Ovary (tissue), 9 donors: Measurements from ENCODE around the gene SKIC8. TPM values are rescaled to one million over a fixed set of nuclear protein-coding genes. Genes with fewer than 3 reads are reported as not detected.

Experiments used
- DNase-seq, 5 donors: peaks; one replicate each; pipeline ENCODE4 v3.0.0-alpha.2; 2019 to 2020
- H3K27ac ChIP-seq, 2 donors: fragments of 200-600 bp; one replicate each; pipeline versions ENCODE4 v1.5.1 to v1.8.0; 2019 to 2022
- H3K27me3 ChIP-seq: fragments of 200-600 bp; one replicate; pipeline ENCODE4 v1.8.0; 2022
- H3K36me3 ChIP-seq: fragments of 200-600 bp; sonication (generic); one replicate; pipeline ENCODE4 v1.5.1; 2019
- H3K4me1 ChIP-seq: one replicate; pipeline ENCODE4 v1.8.1; 2013; ENCODE audit warnings: mild to moderate bottlenecking, moderate library complexity; ENCODE audit not compliant: insufficient read depth
- H3K4me3 ChIP-seq: fragments of 200-600 bp; sonication (generic); one replicate; pipeline ENCODE4 v1.5.1; 2017
- H3K9me3 ChIP-seq, 2 donors: fragments of 200-600 bp in 1 of 2; sonication (generic) in 1 of 2; one replicate each; pipeline versions ENCODE4 v1.5.1 to v1.8.1; 2013 to 2019; ENCODE audit warnings: mild to moderate bottlenecking in 1 of 2, moderate library complexity in 1 of 2
- EP300 ChIP-seq: sonication (generic); formaldehyde crosslinking; IDR thresholded peaks from one replicate; pipeline ENCODE4 v1.6.1; 2017; ENCODE audit warnings: antibody characterized with exemption
- POLR2A ChIP-seq: fragments of 450-650 bp; IDR thresholded peaks from one replicate; pipeline ENCODE4 v1.6.1; 2017; ENCODE audit warnings: antibody characterized with exemption, mild to moderate bottlenecking, moderate library complexity
- WGBS, 3 donors: extraction: QIAGEN DNeasy Blood & Tissue Kit in 1 of 3; methylation state at CpG; one replicate each; pipeline versions ENCODE4 v1.1.5 to v1.1.7; 2013 to 2017; 5-methylcytosine and 5-hydroxymethylcytosine counted together
- intact Hi-C, 4 donors: fragments of 100-400 bp; cut with DNase I; formaldehyde crosslinking; loops; one replicate each; pipeline versions ENCODE4 v1.11.0 to v1.15.1; 2022 to 2023
- polyA plus RNA-seq, 2 donors: library from polyadenylated mRNA; stranded (reverse); fragments of 200-250 nt in 1 of 2; fragments of 350-450 nt in 1 of 2; fragmentation: Illumina TruSeq in 1 of 2; extraction: RNeasy Lipid Tissue Mini Kit (QIAGEN cat#74804) in 1 of 2; gene quantifications; one replicate each; pipeline ENCODE4 v1.2.3, GENCODE V29; 2013 to 2014
- total RNA-seq, 7 donors: library from RNA; depleted of rRNA in 2 of 7; stranded (reverse); fragments of >200 nt in 2 of 7; fragmentation: NEBNext Ultra II Directional in 3 of 7; extraction: Animal tissue kit (Norgen Biotek cat#: 25700) in 3 of 7; gene quantifications; one replicate each; pipeline versions ENCODE4 v1.1.0 to v1.2.4, GENCODE V29; 2016 to 2023
- TF ChIP-seq, protein P1 (sequence below), 3 donors: fragments of 450-650 bp in 2 of 3; fragments of 200-600 bp in 1 of 3; IDR thresholded peaks; one replicate each; pipeline versions ENCODE4 v1.5.1 to v1.8.0; 2016 to 2022; ENCODE audit warnings: antibody characterized with exemption in 3 of 3, mild to moderate bottlenecking in 1 of 3
- donor health status: DM: no; HTN: no; CAD: no; lungs with moderate emphysema.
- donor health status: DM: no; HTN: no; CAD: no.
- donor health status: Bipolar disorder and iron deficiency.
- donor health status: DM: yes; HTN: yes; CAD: no.
- donor health status: DM: no; HTN: no; CAD: no.
- donor health status: DM: yes; HTN: yes; CAD: no.

SKIC8 gene
- total and polyA plus RNA-seq, 9 donors = 38.1 to 63.5 (median 50.8) TPM

DNA sequence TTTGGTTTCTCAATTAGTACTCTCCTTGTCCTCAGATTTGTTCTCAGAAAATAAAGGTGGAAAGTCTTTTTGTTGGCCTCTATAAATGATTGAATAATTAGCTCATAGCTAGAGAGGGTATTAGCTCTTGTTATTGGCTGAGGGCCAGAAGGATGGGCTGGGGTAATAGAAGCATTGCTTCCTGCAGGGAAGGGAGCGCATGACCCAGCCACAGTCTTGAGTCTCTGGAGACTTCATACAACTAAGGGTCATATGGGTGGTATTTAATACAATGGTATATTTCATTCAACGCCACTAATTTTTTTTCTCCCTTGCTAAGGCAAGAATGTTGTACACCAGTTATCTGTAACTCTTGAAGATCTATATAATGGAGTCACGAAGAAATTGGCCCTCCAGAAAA is 26.6 kb downstream of the SKIC8 start:
- WGBS, 3 donors = 93 to 96% (median 94%) methylated on average over 3 of the region's 3 CpGs
- H3K36me3 ChIP-seq = no peaks in the 10 kb centered on the region
- no peaks in the 10 kb centered on the region for H3K9me3 ChIP-seq
- no peaks in the 10 kb centered on the region for H3K4me1 ChIP-seq
- no peaks in the 10 kb centered on the region for H3K27me3 ChIP-seq
- intact Hi-C loops = no loop called here
- H3K4me3 ChIP-seq = no peak overlapping the region
- no peak for DNase-seq
- TF ChIP-seq EP300 = no peak
- H3K27ac ChIP-seq = no peak overlapping the region

DNA sequence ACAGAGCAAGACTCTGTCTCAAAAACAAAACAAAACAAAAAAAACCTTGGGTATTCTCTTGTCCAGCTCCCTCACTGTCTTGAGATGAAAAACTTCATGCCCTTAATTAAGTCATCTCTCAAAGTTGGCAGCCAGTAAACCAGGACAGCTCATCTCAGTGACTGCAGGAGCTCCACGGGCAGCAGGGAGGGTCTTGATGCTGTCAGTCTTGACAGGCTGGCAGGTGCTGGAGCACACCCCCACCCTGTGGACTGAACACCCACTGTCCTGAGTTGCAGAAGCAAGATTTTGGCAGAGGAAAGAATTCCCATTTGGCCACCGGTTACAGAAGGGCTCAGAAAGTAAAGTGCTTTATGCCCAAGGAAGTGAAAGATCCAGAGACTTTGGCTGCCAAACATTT is 27.1 kb downstream of the SKIC8 start:
- H3K4me1 ChIP-seq = no peaks in the 10 kb centered on the region

DNA sequence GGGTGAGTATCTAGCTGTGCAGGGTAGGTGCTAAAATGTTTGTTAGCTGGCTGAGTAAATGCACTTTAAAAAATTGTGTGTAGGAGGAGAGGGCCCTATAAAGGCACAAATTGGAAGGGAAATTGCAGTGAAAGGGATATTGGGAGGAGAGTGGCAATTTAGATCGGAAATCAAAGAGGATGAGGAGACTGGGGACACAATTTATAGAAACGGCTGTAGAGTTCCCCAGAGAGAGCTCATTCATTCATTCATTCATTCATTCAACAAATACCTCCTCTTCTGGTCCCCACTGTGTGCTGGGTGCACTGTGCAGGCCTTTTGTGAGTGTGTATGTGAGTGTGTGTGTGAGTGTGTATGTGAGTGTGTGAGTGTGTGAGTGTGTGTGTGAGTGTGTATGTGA is 32.6 kb downstream of the SKIC8 start:
- WGBS, 3 donors = 70 to 80% (median 72%) methylated on average over 2 of the region's 2 CpGs
- Histone ChIP-seq H3K27me3 (no peaks in the 10 kb centered on the region), H3K27ac (no peak overlapping the region), H3K9me3 (no peaks in the 10 kb centered on the region), H3K4me3 (no peak overlapping the region), H3K4me1 (peaks cover 6% of the 10 kb centered on the region), H3K36me3 (no peaks in the 10 kb centered on the region)
- TF ChIP-seq POLR2A (no peak), EP300 (no peak)
- TF ChIP-seq, protein P1, sequence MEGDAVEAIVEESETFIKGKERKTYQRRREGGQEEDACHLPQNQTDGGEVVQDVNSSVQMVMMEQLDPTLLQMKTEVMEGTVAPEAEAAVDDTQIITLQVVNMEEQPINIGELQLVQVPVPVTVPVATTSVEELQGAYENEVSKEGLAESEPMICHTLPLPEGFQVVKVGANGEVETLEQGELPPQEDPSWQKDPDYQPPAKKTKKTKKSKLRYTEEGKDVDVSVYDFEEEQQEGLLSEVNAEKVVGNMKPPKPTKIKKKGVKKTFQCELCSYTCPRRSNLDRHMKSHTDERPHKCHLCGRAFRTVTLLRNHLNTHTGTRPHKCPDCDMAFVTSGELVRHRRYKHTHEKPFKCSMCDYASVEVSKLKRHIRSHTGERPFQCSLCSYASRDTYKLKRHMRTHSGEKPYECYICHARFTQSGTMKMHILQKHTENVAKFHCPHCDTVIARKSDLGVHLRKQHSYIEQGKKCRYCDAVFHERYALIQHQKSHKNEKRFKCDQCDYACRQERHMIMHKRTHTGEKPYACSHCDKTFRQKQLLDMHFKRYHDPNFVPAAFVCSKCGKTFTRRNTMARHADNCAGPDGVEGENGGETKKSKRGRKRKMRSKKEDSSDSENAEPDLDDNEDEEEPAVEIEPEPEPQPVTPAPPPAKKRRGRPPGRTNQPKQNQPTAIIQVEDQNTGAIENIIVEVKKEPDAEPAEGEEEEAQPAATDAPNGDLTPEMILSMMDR (IDR thresholded peaks at IDR 0.05) = no peak
- no peak for DNase-seq
- intact Hi-C loops = no loop called here

More for the DNA sequence above, 27.1 kb downstream of the SKIC8 start:
- WGBS, 3 donors = 69 to 79% (median 74%) methylated on average over 2 of the region's 2 CpGs
- Histone ChIP-seq H3K27ac (no peak overlapping the region), H3K9me3 (no peaks in the 10 kb centered on the region), H3K4me3 (no peak overlapping the region), H3K36me3 (no peaks in the 10 kb centered on the region), H3K27me3 (no peaks in the 10 kb centered on the region)
- intact Hi-C loops = no loop called here
- TF ChIP-seq, protein P1 (IDR thresholded peaks at IDR 0.05) = no peak
- TF ChIP-seq POLR2A (no peak), EP300 (no peak)
- DNase-seq = no peak

DNA sequence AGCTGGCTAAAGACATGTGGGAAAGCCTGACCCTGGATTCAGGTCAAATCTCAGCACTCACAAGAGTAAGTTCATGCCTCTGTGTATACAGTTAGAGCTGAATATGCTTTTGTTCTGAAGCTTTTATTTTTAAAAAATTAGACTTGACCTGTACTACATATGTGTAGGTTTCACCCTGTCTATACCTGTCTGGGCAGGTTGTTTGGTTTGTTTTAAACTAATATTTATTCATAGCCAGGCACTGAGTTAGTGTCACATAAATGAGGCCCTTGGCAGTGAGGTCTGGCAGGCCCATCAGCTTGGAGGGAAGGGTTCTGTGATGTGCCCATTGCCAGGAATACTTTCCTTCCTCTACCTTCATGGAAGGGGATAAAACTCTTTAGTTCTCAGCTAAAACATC is 33.2 kb downstream of the SKIC8 start:
- intact Hi-C loops = no loop called here
- H3K27ac ChIP-seq = no peak overlapping the region
- H3K36me3 ChIP-seq = no peaks in the 10 kb centered on the region
- no peaks in the 10 kb centered on the region for H3K27me3 ChIP-seq
- TF ChIP-seq EP300 = no peak
- TF ChIP-seq, protein P1 (IDR thresholded peaks at IDR 0.05) = no peak
- TF ChIP-seq POLR2A = no peak
- H3K4me1 ChIP-seq = peaks cover 6% of the 10 kb centered on the region
- H3K9me3 ChIP-seq = no peaks in the 10 kb centered on the region
- DNase-seq = no peak
- no peak overlapping the region for H3K4me3 ChIP-seq

DNA sequence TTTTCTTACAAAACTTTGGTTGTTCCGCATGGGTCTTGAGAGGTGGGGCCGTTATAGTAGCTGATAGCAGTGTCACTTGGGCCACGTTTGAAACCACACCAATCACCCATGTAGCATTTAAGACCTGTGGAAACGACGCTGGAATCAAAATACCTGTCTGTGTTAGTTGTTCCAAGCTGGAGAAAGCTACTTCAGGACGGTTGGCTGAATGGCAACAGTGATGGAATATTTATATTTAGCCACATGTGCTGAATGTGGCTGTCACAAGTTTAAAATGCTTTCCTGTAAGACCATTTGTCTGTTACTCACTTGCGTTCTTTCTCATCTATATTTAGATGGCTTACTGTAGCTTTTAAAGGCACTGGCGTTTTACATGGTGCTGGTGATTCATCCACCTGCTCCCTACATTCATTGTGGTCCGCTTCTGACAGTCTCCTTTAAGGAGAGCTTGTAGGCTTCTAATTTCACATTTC is 33.6 kb downstream of the SKIC8 start:
- no peak for TF ChIP-seq POLR2A
- TF ChIP-seq EP300 = no peak
- TF ChIP-seq, protein P1 (IDR thresholded peaks at IDR 0.05) = no peak
- H3K4me3 ChIP-seq = no peak overlapping the region

More for the DNA sequence above, 33.6 kb downstream of the SKIC8 start:
- H3K4me1 ChIP-seq = peaks cover 6% of the 10 kb centered on the region
- H3K36me3 ChIP-seq = no peaks in the 10 kb centered on the region
- whole genome bisulfite sequencing, 3 donors = 72 to 80% (median 76%) methylated on average over 9 of the region's 9 CpGs
- no peaks in the 10 kb centered on the region for H3K9me3 ChIP-seq
- H3K27ac ChIP-seq = no peak overlapping the region
- intact Hi-C loops = no loop called here
- H3K27me3 ChIP-seq = no peaks in the 10 kb centered on the region
- DNase-seq = no peak
